ENCODE measurements around the gene ZSCAN21. TPM values are rescaled to one million over a fixed set of nuclear protein-coding genes. Genes with fewer than 3 reads are reported as not detected.
A peak's percentile ranks its signal among the peaks of the same experiment; 100 is the strongest.

The ZSCAN21 gene
- total RNA-seq, 2 experiments from 2014 or later = 5.6 to 7.5 TPM

GRCh38 chr7:100016215-100016901, 33.2 kb upstream of the ZSCAN21 start:
- H3K4me3 ChIP-seq (ENCODE audit: low read depth, low read length, poor library complexity, severe bottlenecking) = peak overlapping the region; percentile 100
- peaks cover 30% of the 10 kb centered on the region for H3K79me2 ChIP-seq (ENCODE audit: insufficient read depth, low read depth, low read length)
- POLR2A ChIA-PET = interaction anchor here (0.9 to 1.4 kb wide), 3 partner anchors 33 to 98 kb away, joined by 3 to 4 read pairs (median 3); partner anchors contain the start of gene ZSCAN21

GRCh38 chr7:100017300-100017699, 32.3 kb upstream of the ZSCAN21 start:
- Histone ChIP-seq H3K4me3 (ENCODE audit: low read depth, low read length, poor library complexity, severe bottlenecking) (no peak overlapping the region), H3K79me2 (ENCODE audit: insufficient read depth, low read depth, low read length) (peaks cover 30% of the 10 kb centered on the region), H3K4me2 (ENCODE audit: low read length) (peak overlapping the region; percentile 99), H3K9me2 (ENCODE audit: insufficient read depth, low read length) (no peaks in the 10 kb centered on the region), H3K9me3 (ENCODE audit: low read length) (no peaks in the 10 kb centered on the region), H2AFZ (ENCODE audit: low read length) (no peak overlapping the region), H3K27ac (ENCODE audit: low read depth, low read length, poor library complexity, severe bottlenecking) (no peak overlapping the region), H3K4me1 (ENCODE audit: insufficient read depth, low read length, poor library complexity, severe bottlenecking) (peaks cover 20% of the 10 kb centered on the region), H4K20me1 (ENCODE audit: insufficient read depth, low read length) (peaks cover 14% of the 10 kb centered on the region; the same call in 1 of the 2 replicates), H3K36me3 (ENCODE audit: insufficient read depth, low read length) (peaks cover 6% of the 10 kb centered on the region; the same call in 1 of the 2 replicates)
- CTCF ChIA-PET (ENCODE audit: unreplicated experiment) = no interaction called here
- DNase-seq (ENCODE audit: low spot score) = no peak
- TF ChIP-seq CTCF (conservative IDR thresholded peaks at IDR 0.05; ENCODE audit: low read length) (no peak), EZH2phosphoT487 (IDR thresholded peaks at IDR 0.05; ENCODE audit: borderline replicate concordance, low read depth, low read length) (no peak)
- intact Hi-C loops (cut with micrococcal nuclease; ENCODE audit: unreplicated experiment) = no loop called here
- BruUV-seq (replicated peaks) = no TSS peak
- POLR2A ChIA-PET = interaction anchor here (0.6 to 1.4 kb wide), 3 partner anchors 12 to 99 kb away, joined by 3 read pairs; no protein-coding TSS in a partner anchor

More at GRCh38 chr7:100016215-100016901, 33.2 kb upstream of the ZSCAN21 start:
- DNase-seq (ENCODE audit: low spot score) = no peak
- intact Hi-C loops (cut with micrococcal nuclease; ENCODE audit: unreplicated experiment) = loop anchor here (1.0 kb wide), 1 partner anchor 37 kb away; no protein-coding TSS in a partner anchor
- Histone ChIP-seq H3K9me3 (ENCODE audit: low read length) (no peaks in the 10 kb centered on the region), H2AFZ (ENCODE audit: low read length) (peak overlapping the region; percentile 33; the same call in 1 of the 2 replicates), H4K20me1 (ENCODE audit: insufficient read depth, low read length) (peaks cover 14% of the 10 kb centered on the region; the same call in 1 of the 2 replicates), H3K9me2 (ENCODE audit: insufficient read depth, low read length) (no peaks in the 10 kb centered on the region), H3K27ac (ENCODE audit: low read depth, low read length, poor library complexity, severe bottlenecking) (peak overlapping the region; percentile 15), H3K4me1 (ENCODE audit: insufficient read depth, low read length, poor library complexity, severe bottlenecking) (peaks cover 20% of the 10 kb centered on the region), H3K36me3 (ENCODE audit: insufficient read depth, low read length) (peaks cover 6% of the 10 kb centered on the region; the same call in 1 of the 2 replicates), H3K4me2 (ENCODE audit: low read length) (peak overlapping the region; percentile 99)
- BruUV-seq (replicated peaks) = TSS peak; percentile 84
- CTCF ChIA-PET (ENCODE audit: unreplicated experiment) = interaction anchor here (0.6 kb wide), 1 partner anchor 204 kb away, joined by 3 read pairs; no protein-coding TSS in a partner anchor
- TF ChIP-seq CTCF (conservative IDR thresholded peaks at IDR 0.05; ENCODE audit: low read length) (0 out of 2 replicates have a peak, but pooled peaks have one; percentile 15), EZH2phosphoT487 (IDR thresholded peaks at IDR 0.05; ENCODE audit: borderline replicate concordance, low read depth, low read length) (no peak)
